GM18868 (cell line): Measurements from ENCODE around the gene TM9SF2.
A peak's percentile ranks its signal among the peaks of the same experiment; 100 is the strongest.
"Not testable (repeated sequence)": the region's sequence is repeated elsewhere in the genome, so short reads cannot be mapped to it uniquely, and the experiment has no call there.

ENCODE experiments used
- ATAC-seq: cut with Tn5 transposase; IDR thresholded peaks from one replicate; pipeline ENCODE4 v1.9.1; 2021; ENCODE audit warnings: mild to moderate bottlenecking, moderate library complexity; ENCODE audit not compliant: unreplicated experiment

TM9SF2 gene

DNA sequence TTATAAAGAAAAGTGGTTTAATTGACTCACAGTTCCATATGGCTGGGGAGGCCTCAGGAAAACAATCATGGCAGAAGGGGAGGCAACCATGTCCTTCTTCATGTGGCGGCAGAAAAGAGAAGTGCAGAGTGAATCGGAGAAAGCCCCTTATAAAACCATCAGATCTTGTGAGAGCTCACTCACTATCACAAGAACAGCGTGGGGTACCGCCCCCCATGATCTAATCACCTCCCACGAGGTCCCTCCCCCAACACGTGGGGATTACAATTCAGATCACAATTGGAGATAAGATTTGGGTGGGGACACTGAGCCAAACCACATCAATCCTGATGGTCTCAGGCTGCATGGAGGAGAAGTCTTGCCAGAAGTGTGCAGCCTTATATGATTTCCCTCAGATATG is 26.0 kb downstream of the TM9SF2 start:
- ATAC-seq = no peak

DNA sequence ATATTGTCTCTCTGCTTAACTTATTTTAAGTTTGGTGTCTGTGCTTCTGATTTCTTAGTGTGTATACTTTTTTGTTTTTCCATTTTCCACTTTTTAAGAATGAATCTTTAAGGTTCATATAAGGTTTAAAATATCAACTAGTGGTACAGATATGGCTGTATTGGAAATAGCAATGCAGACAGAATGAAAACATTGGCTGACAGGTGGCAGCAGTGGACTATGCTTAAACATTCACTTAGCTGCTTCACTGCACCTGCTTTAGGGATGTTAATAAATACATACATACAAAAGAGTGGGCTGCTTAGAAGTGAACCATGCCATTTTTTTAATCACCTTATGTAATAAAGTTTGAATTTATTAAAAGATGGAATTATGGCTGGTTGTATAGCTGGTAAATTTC is 27.3 kb downstream of the TM9SF2 start:
- peak; percentile 88 for ATAC-seq

DNA sequence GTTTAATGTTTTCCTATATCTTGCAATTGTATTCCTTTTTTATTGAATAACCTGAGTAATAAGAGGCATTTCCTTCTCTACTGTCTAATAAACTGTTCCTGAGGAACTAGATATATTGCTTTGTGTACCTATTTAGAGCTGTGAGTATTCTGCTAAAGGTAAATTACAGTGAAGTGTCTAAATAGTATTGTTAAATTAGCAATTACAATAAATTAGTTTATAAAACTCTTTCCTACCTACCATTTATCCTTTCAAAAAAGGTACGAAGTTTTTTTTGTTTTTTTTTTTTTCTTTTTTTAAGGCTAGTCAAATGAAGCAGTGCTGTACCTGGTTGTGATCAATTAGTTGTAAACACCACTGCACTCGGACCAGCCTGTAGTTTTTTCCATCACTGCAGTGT is 34.8 kb downstream of the TM9SF2 start:
- no peak for ATAC-seq

DNA sequence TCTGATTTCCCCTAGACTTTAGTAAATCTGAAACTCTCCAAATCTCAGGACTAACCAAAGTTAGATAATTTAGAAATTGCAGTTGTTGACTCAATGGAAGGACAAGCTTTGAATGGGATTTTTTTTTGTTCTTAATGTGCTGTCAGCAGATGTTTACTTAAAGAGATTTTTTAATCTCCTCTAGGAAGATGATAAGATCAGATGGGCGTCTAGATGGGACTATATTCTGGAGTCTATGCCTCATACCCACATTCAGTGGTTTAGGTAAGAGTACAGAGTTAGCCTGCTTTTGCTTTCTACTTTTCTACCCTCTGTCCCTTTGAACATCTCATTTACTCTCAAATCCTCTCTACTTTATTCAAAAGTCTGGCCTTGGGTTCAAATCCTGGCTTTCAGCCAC is 39.3 kb downstream of the TM9SF2 start:
- no peak for ATAC-seq

DNA sequence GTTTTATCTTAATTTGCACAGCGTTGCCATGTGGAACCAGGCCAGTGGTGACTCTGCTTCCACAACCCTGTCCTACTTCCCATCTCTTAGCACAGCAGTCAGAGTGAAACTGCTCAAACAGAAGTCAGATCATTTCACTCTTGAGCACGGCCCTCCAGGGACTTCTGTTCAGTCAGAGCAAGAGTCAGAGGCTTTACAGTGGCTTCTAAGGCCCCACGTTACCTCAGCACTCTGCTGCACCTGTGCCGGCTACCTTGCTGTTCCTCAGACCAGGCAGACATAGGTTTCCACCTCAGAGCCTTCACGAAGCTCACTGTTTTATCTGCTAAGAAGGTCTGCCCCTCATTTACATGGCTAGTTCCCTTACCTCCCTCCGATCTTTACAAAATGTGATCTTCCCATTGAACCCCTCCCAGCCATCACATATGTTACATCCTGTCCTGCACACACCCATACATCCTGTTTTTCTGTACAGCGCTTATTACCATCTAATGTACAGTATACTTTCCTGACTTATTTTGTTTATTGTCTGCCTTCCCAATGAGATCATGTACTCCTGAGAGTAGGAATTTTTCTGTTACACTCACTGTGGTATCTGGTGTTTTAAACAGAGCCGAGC is 41.6 kb downstream of the TM9SF2 start:
- ATAC-seq = peak; percentile 96

DNA sequence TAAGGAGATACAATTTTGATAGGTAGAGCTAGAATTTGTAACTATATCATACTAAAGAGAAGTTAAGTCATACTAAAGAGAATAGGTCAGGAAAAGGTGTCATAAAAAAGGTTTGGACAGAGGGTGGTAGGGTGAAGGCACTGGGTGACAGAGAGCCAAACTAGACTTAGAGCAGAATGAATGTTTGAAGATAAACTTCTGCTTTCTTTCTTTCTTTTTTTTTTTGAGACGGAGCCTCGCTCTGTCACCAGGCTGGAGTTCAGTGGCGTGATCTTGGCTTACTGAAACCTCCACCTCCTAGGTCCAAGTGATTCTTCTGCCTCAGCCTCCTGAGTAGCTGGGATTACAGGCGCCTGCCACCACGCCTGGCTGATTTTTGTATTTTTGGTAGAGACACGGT is 44.1 kb downstream of the TM9SF2 start:
- peak; percentile 9 for ATAC-seq

DNA sequence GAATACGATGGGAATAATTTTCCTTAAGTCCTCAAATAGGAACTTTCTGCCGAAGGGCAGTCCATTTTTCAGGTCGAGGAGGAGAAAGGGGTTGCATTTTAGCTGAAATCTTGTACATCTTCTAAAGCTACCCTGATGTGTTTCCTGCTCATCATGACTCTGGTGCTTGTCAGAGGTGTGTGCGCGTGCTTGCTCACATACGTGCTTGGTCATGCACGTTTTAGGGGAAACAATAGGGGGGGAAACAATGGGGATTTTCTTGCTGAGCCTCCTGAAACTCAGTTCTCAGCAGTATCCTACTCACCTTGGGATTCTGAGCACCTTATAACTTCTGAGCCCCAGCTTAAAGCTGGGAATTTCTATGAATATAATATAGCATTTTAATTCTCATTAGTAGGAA is 44.7 kb downstream of the TM9SF2 start:
- ATAC-seq = peak; percentile 19

DNA sequence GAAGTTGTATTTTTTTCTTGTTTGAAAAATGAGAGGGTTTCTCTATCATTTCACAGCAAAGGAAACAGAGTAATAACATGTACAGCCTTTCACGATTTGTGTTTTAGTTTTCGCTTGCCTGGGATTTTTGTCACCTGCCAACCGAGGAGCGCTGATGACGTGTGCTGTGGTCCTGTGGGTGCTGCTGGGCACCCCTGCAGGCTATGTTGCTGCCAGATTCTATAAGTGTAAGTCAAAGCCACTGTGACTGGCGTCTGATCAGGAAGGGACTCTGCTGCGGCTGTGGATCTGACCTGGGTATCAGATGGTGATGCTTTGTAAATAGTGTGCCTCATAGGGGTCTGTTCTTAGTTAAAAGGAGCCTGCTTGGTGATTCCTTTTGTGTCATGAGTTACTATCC is 45.6 kb downstream of the TM9SF2 start:
- ATAC-seq = no peak

DNA sequence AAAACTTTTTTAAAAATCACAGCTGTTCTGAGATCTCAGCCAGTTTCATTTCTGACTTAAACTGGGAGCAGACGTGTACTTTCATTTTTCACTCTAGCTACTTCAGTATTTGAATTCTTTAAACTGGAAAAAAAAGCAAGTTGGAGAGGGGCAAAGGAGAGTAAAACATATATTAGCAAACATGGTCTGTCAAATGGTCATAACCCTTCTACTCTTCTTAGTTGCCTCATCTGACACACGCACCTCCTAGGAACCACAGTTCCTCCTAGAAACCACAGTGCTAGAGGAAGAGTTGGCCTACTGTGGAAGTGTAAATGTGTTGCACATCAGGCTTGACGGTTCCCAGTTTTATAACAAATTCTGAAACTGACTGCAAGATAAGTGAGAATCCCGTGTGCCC is 47.2 kb downstream of the TM9SF2 start:
- ATAC-seq = peak; percentile 70

DNA sequence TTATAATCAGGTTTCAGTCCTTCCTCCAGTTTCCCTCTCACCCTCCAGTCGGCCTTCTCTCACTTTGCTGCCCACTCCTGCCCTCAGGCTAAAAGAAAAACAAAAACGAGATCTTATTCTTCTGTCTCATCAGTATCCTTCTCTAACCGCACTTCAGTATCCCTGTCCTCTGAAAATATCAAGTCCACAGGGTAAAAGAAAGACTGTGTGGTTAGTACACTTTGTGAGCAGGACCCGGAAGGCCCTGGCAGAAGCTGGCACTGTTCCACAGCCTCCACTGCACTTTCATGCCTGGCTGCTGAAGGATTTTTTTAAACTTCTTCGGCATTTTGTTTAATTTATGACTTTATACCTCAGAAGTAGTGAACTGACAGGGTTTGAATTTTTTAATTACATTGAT is 51.8 kb downstream of the TM9SF2 start:
- no peak for ATAC-seq

DNA sequence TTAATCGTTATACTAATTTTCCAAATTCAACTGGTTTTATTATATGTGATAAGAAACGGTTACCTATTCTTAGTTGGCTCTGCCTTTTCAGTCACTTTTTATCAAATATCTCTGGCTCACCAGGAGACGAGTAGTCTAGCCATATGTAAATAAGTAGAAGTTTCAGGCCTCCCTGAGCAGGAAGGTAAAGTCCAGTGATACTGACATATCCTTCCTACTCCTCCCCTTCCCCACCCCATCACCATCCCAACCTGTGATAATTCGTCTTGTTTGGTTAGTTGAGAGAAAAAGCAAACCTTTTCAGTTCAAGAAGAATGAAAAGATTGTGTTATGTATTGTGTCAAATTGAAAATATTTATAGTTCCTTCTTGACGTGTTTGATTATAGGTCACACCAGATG is 53.9 kb downstream of the TM9SF2 start:
- no peak for ATAC-seq

DNA sequence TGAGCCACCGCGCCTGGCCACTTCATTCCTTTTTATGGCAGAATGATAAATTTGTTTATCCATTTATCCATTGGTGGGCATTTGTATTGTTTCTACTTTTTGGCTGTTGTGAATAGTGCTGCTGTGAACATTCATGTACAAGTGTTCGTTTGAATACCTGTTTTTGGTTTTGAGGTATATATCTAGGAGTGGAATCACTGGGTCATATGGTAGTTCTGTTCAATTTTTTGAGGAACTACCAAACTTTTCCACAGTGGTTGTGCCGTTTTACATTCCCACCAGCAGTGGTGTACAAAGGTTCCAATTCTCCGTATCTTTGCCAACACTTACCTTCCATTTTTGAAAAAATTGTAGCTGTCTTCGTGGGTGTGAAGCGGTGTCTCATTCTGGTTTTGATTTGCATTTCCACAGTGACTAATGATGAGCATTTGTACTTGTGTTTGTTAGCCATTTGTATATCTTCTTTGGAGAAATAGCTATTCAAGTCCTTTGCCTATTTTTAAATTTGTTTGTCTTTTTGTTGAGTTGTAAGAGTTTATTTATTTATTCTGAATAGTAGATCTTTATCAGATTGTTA is 55.7 kb downstream of the TM9SF2 start:
- ATAC-seq = no peak

DNA sequence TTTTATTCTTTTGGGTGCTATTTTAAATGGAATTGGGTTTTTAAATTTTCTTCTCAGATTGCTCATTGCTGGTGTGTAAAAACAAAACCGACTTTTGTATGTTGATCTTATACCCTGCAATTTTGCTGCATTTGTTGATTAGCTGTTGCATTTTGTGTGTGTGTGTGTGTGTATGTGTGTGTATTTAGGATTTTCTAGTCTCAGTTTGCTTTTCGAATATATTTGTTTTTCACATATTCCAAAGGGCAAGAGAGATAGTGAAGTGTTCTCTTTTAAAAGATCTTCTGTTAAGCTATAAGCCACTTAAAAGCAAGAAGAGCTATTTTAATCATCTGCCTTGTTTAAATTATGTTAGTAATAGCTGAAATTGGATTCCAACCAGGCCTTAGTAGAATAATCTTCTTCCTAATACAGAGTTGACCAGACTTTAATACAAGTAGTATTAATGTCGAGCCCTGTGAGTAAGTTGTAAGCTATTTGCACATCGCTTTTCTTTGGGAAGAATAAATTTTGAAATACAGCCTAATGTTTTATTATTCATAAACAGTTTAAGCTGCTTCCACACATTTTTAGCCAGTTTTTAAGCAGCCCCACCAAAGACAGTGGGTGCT is 57.4 kb downstream of the TM9SF2 start:
- no peak for ATAC-seq

DNA sequence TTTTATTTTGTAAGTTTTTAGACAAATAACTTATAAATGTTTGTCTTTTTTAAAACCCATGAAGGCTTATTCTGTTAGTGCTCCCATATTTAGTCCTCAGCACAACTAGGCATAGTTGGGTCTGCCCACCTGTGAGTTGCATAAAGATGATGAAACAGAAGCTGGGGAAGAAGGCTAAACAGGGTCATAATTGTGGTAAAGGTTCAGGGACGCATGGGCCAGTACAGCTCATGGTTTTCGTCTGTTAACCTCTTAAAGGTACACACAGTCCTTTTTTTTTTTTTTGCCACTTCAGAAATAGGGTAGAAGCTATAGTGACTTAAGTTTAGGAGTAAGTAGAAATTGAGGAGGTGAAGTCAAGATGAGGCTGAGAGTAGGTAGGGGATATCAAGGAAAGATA is 58.3 kb downstream of the TM9SF2 start:
- ATAC-seq = no peak

DNA sequence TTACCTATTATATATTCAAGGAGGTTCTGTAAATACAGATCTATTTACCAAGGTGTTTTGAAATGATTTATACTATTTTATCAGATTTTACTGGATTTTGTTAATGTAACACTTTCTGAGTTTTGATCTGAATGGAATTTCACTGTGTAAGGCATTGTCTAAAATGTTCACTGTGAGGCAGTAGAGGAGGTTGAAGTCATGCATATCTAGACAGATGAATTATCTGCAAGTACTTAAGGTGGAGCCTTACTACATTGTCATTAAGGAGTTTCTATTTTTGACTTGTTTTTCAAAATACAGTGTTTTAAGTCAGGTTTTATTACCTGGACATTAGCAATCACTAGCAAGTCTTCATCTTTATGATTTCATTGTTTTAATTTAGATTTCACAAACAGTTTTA is 62.1 kb downstream of the TM9SF2 start:
- ATAC-seq = no peak

DNA sequence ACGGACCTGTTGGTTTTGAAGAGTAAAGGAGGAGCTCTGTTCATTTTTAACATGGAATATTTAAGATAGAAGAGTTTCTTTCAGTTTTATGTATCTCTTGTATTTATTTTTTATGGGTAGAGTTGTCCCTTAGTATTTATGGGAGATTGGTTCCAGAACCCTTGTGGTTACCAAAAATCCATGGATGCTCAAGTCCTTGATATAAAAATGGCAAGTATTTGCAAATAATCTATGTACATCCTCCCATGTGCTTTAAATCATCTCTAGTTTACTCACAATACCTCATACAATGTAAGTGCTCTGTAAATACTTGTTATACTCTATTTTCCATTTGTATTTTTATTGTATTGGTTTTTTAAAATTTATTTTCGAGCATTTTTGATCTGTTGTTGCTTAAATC is 63.1 kb downstream of the TM9SF2 start:
- no peak for ATAC-seq

DNA sequence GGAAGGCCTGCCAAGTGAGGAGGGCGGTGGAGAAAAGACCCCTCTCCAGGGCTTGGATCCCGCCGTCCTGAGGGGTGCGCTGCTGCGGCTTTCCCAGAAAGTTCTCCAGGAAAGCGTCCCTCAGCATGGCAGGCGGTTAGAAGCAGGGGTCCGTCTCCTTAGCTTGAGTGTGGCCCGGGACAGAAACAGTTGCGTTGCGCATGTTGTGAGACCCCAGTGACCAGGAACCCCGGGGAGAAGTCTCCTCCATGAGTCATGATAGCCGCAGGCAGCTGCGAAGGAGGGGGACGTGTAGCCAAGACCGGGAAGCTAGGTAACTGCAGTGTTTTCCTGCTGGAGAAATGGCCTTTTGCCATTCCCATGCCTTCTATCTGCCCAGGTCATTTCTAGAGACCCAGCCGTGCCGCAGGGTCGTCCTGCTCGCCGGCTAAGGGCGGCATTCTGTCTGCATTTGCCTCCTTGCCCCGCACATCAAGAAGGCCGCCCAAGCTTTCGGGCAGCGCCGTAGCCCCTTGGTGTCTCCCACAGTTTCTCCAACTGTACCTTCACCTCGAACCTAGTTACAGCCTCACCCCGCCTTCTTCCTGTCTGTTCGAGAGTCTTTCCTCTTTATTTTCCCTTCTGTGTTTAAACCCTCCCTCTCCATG is 64.3 kb downstream of the TM9SF2 start:
- no peak for ATAC-seq

DNA sequence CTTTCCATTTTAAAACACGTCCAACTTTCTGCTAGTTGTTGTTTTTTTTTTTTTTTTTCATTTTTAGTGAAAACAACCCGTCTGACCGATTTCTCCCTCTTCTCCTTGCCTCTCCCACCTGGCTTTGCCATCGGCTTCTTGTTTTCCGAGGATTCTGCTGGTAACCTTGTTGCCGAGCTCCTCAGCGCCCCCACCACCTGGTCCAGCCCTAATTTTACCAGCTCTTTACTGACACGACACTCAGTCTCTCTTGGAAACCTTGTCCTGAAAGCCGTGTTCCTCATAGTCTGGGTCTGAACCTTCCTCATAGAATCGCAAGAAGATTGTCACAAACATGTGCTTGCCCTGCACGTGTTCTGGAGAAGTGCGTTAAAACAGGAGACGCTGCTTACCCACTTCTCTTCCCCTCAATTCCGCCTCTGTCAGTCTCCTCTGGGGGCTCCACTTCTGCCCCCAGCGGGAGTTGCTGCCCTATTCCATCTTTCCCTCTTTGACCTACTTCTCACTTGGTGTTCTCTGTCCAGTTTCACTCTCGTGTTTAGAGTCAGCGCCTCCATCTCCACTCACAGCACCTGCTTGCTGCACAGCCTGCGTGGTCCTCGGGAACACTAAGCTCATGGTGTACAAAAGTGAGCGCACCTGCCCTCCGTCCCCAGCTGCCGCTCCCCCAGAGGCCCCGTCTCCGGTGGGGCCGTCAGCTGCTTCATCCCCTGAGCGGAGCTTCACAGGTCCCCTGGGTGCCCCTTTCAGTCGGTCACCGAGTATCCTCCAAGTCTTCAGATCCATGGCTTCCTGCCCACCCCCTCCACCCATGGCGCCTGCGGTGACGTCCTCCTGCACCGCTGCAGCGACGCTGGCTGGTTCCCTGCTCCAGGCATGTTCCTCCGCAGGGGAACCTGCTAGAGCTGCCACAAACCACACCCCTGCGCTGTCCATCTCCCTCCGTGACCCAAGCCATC is 65.1 kb downstream of the TM9SF2 start:
- ATAC-seq = no peak

DNA sequence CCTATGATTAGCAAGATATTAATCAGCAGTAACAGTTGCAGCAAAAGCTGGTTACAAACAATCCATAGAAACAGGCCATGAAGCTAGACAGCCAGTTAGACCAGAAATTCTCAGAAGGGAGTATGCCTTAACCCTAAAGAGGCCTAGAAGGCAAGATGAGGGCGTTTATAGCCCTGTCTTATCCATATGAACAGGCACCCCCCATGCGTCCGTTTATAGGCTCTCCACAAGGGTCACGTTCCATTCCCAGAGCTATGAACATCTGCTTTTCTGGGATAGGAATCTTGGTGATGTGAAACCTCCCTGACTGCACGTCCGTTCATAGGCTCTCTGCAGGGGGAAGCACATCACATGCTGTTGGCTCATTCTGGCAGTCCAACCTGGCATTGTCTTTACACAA is 67.6 kb downstream of the TM9SF2 start:
- not testable (repeated sequence) for ATAC-seq

DNA sequence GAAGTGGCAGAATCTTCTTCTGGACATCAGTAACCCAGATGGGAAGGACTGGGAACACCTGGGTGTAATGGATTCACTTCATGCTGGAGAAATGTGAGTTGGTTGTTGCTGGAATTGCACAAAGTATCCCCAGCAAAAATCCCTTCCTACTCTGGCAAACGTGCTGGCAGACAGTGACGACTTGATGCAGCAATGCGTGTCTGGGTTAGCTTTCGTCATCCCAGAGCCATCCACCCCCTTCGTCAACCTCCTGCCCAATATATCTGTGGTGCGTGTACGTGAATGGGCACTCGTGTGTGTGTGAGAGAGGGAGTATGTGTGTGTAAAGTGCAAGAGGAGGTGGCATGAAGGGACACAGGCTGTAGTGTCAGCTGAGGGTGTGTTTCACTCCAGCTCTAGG is 70.9 kb downstream of the TM9SF2 start:
- no peak for ATAC-seq

DNA sequence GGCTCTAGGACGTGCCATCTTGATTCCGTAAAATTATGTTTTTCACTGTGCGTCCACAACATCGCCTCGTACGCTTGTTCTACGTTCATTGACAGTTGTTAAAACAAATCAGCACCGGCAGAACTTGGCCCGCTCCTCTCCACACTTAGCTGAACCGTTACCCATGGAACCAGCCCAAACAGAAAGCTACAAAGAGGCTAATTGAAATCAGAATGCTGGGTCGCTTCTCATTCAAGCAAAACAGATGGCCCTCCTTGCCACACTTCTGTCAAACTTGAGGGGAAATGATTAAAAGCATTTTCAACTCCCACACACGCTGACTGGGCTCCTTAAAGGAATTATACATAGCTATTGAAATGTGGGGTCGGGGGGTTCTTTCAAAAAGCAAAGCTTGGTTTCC is 71.6 kb downstream of the TM9SF2 start:
- no peak for ATAC-seq
